ENCODE data around the gene KNOP1.
A peak's percentile ranks its signal among the peaks of the same experiment; 100 is the strongest.
"Not testable (repeated sequence)": the region's sequence is repeated elsewhere in the genome, so short reads cannot be mapped to it uniquely, and the experiment has no call there.

Gene KNOP1

GRCh38 chr16:19745286-19746010, 27.4 kb upstream of the KNOP1 start:
- no peak for DNase-seq
- in situ Hi-C loops (cut with MboI; ENCODE audit: low pct_unique_long_range_greater_than_20kb, low sequenced_read_pairs): no loop called here

DNA sequence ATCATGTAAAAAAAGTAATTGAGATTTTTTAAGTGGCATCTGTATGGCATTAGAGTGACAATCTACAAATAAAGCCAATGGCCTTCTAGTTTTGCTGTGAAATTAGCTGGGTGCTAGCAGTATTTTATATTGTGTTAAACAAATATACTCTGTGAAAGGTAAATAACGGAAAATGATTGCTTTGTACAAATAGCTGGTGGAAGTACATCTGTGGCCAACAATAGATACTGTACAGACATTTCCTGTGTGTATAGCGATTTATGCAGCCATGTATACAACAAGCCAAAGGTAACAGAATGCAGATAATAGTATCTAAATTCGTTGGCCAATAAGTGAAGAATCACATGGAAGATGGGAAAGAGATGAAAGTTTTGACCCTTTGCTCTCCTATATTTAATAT, 26.6 kb upstream of the KNOP1 start:
- no peak for DNase-seq
- in situ Hi-C loops (cut with MboI; ENCODE audit: low pct_unique_long_range_greater_than_20kb, low sequenced_read_pairs): no loop called here

- DNase-seq: no peak
- in situ Hi-C loops (cut with MboI; ENCODE audit: low pct_unique_long_range_greater_than_20kb, low sequenced_read_pairs): no loop called here
Observed at GRCh38 chr16:19743816-19744159, 25.8 kb upstream of the KNOP1 start.

GRCh38 chr16:19741354-19741753, 23.3 kb upstream of the KNOP1 start:
- no peak for DNase-seq
- in situ Hi-C loops (cut with MboI; ENCODE audit: low pct_unique_long_range_greater_than_20kb, low sequenced_read_pairs): no loop called here

DNA sequence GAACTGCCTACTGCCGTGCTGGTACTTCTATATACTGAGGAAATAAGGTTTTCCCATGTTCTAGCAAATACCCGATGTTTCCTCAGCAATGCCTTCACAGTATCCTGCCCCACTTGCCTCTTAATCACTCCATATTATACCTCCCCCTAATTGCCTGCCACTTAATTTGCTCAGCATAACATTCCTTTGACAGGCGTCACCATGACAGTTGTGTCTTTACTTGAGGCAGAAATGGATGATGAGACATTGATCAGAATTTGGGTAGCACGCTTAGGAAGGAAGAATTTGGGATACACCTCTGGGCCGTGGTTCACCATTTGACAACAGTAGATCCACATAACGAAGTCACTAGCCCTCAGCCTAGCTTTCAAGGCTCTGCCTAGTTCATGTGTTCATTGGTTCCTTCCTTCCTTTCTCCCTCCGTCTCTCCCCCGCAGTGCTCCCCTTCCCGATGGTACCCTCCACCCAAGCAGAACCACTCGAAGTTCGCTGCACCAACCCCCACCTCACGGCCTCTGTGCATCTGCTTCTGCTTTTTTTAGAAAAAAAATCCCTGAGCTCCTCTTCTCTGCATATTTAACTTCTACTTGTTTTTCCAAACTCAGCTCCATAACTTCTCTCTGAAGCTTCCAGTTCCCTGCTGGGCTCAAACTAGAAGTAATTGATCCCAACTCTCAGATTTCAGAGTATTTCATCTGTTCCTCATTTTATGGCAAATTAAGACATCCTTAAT, 19.4 kb upstream of the KNOP1 start:
- peak; percentile 88 for DNase-seq
- in situ Hi-C loops (cut with MboI; ENCODE audit: low pct_unique_long_range_greater_than_20kb, low sequenced_read_pairs): no loop called here

- no peak for DNase-seq
- in situ Hi-C loops (cut with MboI; ENCODE audit: low pct_unique_long_range_greater_than_20kb, low sequenced_read_pairs): no loop called here
Observed at GRCh38 chr16:19735074-19735867, 17.2 kb upstream of the KNOP1 start.

DNA sequence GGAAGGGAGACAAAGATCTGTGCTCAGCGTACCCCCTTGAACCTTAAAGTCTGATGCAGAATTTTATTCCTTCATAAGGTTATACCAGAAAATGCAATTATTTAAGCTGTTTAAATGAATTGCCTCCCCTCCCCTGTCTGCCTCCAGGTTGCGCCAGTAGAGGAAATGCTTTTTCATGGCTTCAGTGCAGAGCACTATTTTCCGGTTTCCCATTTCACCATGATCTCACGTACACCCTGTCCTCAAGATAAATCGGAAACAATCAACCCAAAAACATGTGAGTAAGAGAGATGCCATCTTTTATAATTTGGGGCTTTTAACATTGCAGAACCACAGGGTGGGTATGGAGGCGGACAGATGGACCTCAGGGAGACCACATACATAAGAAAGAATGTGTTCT, 15.5 kb upstream of the KNOP1 start:
- in situ Hi-C loops (cut with MboI; ENCODE audit: low pct_unique_long_range_greater_than_20kb, low sequenced_read_pairs): no loop called here
- DNase-seq: no peak

DNA sequence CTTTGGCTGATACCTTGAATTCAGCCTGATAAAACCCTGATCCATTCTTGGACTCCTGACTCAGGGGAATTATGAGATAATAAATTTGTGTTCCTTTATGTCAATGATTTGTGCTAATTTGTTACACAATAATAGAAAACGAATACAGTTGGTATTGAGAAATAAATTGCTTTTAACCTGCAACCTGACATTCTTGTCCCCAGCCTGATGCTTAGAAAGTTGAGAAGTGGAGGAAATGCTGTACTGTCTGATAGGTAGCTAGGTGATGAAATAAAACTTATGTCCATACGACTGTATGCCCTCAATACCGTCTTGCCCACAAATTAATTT, 10.6 kb upstream of the KNOP1 start:
- in situ Hi-C loops (cut with MboI; ENCODE audit: low pct_unique_long_range_greater_than_20kb, low sequenced_read_pairs): no loop called here
- DNase-seq: no peak

GRCh38 chr16:19722981-19723380, 5.0 kb upstream of the KNOP1 start:
- in situ Hi-C loops (cut with MboI; ENCODE audit: low pct_unique_long_range_greater_than_20kb, low sequenced_read_pairs): no loop called here
- DNase-seq: no peak

DNA sequence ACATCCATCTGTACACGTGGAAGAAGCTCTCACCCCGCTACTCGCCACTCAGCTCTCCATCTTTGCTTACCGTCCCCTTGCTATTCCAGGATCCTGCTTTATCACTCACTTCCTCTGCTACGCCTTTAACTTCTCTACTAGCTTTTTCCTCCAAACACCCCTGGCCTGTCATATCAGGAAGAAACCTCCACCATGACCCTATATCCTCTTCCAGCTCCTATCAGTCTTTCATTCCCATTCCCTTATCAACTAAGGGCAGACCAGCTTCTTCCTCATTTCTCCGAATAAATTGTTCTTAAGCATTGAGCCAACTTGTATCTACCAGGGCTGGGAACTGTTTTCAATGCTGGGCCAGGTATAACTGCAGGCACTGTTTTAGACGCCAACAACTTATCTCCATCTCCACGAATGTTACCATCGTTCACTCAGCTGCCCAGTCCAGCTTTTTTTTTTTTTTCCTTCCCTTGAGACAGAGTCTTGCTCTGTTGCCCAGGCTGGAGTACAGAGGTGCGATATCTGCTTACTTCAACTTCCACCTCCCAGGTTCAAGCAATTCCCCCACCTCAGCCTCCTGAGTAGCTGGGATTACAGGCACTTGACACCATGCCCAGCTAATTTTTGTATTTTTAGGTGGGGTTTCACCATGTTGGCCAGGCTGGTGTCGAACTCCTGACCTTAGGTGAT, 4.4 kb upstream of the KNOP1 start:
- peak; percentile 27 for DNase-seq
- in situ Hi-C loops (cut with MboI; ENCODE audit: low pct_unique_long_range_greater_than_20kb, low sequenced_read_pairs): no loop called here

GRCh38 chr16:19718624-19718965, 568 bp upstream of the KNOP1 start:
- no peak for DNase-seq
- in situ Hi-C loops (cut with MboI; ENCODE audit: low pct_unique_long_range_greater_than_20kb, low sequenced_read_pairs): no loop called here

DNA sequence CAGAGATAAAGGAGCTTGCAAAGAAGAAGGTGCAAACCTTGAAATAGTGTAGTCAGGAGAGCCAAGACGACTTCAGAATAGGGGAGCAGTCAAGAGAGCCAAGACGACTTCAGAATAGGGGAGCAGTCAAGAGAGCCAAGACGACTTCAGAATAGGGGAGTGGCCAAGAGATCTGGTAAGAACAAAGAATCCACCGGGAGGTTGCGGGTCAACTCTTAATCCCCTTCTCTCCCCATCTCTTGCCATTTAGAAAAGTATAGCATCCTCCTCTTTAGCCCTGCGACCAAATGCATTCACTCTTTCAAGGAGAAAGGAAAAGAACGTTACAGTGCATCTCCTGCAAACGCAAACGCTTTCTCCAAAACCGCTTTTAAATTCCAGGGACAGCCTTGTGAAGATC, 713 bp downstream of the KNOP1 start:
- DNase-seq: no peak
- in situ Hi-C loops (cut with MboI; ENCODE audit: low pct_unique_long_range_greater_than_20kb, low sequenced_read_pairs): no loop called here

- in situ Hi-C loops (cut with MboI; ENCODE audit: low pct_unique_long_range_greater_than_20kb, low sequenced_read_pairs); DNase-seq: not testable (repeated sequence)
Observed at GRCh38 chr16:19716728-19717127, 1.3 kb downstream of the KNOP1 start.

DNA sequence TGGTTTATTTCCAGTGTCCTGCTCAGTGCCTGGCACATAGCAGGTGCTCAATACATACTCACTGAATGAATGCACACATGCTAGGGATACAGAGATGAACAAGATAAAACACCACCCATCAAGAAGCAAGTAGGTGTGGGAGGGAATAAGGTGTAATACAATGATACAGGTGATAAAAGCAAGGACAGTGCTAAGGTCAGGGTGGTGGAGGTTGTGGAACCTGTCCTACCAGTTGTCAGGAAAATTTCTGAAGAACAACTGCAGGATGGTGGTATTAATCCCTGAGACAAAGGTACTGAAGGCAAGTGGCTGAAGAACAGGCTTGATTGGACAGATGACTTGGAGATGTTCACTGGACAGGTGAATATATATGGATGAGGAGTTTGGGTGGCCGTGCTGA, 1.8 kb downstream of the KNOP1 start:
- in situ Hi-C loops (cut with MboI; ENCODE audit: low pct_unique_long_range_greater_than_20kb, low sequenced_read_pairs): no loop called here
- DNase-seq: no peak

DNA sequence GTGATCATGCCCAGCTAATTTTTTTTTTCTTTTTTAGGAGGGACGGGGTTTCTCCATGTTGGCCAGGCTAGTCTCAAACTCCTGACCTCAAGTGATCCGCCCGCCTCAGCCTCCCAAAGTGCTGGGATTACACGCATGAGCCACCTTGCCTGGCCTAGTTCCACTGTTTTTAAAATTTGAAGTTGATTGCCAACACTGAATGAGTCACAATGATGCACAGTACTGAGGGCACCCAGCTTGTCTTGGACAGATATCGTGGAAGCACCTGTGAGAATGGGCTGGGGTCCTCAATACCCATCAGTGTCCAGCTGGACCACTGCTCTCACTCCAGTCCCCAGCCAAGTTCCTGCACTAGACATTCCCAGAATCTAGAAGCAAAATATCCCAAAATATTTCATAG, 2.5 kb downstream of the KNOP1 start:
- no peak for DNase-seq
- in situ Hi-C loops (cut with MboI; ENCODE audit: low pct_unique_long_range_greater_than_20kb, low sequenced_read_pairs): no loop called here

DNA sequence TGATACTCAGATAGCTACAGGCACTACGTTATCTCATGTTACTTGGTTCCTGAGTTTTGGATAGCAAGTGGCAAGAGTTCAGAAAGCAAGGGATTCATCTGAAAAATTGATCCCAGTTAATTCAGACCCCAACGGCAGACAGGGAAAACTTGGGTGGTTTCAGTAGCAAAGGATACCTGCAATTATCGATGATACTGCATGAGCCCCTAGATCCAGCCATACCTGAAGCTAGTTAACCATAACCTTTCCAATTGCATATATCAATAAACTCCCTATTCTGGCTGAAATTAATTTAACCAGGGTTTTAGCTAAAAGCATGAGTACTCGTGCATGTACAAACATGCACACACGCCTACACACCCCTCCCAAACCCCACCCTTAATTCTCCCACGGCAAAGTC, 4.3 kb downstream of the KNOP1 start:
- no peak for DNase-seq
- in situ Hi-C loops (cut with MboI; ENCODE audit: low pct_unique_long_range_greater_than_20kb, low sequenced_read_pairs): no loop called here

GRCh38 chr16:19712418-19713058, 5.5 kb downstream of the KNOP1 start:
- in situ Hi-C loops (cut with MboI; ENCODE audit: low pct_unique_long_range_greater_than_20kb, low sequenced_read_pairs): no loop called here
- no peak for DNase-seq

- no peak for DNase-seq
- in situ Hi-C loops (cut with MboI; ENCODE audit: low pct_unique_long_range_greater_than_20kb, low sequenced_read_pairs): no loop called here
Observed at GRCh38 chr16:19711643-19712042, 6.4 kb downstream of the KNOP1 start.

DNA sequence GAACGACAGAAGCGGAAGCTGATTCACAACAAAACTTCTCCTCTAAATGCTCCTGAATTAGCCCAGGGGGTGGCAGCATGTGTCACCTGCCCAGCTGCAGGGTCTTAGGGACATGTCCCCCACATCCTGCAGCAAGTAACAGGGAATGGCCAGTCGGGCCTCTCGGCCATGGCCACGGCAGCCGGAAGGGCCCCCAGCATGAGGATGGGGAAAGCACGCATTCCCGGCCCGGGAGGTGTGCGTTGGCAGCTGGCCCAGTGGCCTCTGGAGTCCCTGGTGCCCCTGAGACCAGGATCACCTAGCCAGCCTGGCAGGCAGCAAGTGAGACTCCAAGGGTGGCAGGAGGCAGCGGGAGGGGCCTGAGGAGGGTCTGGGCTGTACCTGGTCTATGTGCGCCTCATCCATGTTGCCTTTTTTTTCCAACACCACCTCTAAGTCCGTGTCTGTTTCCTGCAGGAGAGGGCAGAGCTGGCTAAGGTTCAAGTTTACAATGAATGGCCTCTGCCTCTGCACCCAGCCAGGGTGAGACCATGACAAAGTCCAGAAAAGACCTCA, 7.0 kb downstream of the KNOP1 start:
- no peak for DNase-seq
- in situ Hi-C loops (cut with MboI; ENCODE audit: low pct_unique_long_range_greater_than_20kb, low sequenced_read_pairs): no loop called here

All from KBM-7 (cell line).